WTC11 (cell line): ENCODE data around the gene TNFRSF6B. TPM values are rescaled to one million over a fixed set of nuclear protein-coding genes. Genes with fewer than 3 reads are reported as not detected.
A peak's percentile ranks its signal among the peaks of the same experiment; 100 is the strongest.

Source experiments
- ATAC-seq: fragments of 200-7000 bp; cut with Tn5 transposase; 2 replicates; pipeline ENCODE4 v1.10.0; 2021; ENCODE audit warnings: mild to moderate bottlenecking, moderate library complexity
- CTCF ChIA-PET: fragments of 300-600 bp; sonication (Branson Sonifier 250); formaldehyde crosslinking; loops from one replicate; lab custom pipeline; 2021; ENCODE audit warnings: antibody characterized with exemption; lab: Charles Lee
- POLR2A ChIA-PET: fragments of 350-600 bp; sonication (Branson Sonifier 250); formaldehyde crosslinking; loops from one replicate; lab custom pipeline; 2021; ENCODE audit warnings: antibody characterized with exemption; lab: Charles Lee
- DNase-seq: peaks from one replicate; pipeline ENCODE4 v3.0.0; 2021; ENCODE audit warnings: low spot score
- H3K27ac Mint-ChIP-seq: 2 replicates; pipeline ENCODE4 v1.8.0; 2021; ENCODE audit warnings: mixed read lengths
- H3K27me3 Mint-ChIP-seq: 2 replicates; pipeline ENCODE4 v1.8.0; 2021; ENCODE audit warnings: low read depth, mild to moderate bottlenecking, moderate library complexity, mixed read lengths
- H3K36me3 Mint-ChIP-seq: 2 replicates; pipeline ENCODE4 v1.8.0; 2021; ENCODE audit warnings: mixed read lengths
- H3K4me1 Mint-ChIP-seq: 2 replicates; pipeline ENCODE4 v1.8.0; 2022; ENCODE audit warnings: mixed read lengths
- H3K4me3 Mint-ChIP-seq: 2 replicates; pipeline ENCODE4 v1.8.0; 2021; ENCODE audit warnings: mild to moderate bottlenecking, moderate library complexity, mixed read lengths
- H3K9me3 Mint-ChIP-seq: 2 replicates; pipeline ENCODE4 v1.8.0; 2021; ENCODE audit warnings: mixed read lengths
- ESRRA ChIP-seq: sonication (generic); formaldehyde crosslinking; IDR thresholded peaks from 2 replicates; pipeline ENCODE4 v1.8.1; 2022; ENCODE audit warnings: mild to moderate bottlenecking, missing genetic modification reagents, borderline replicate concordance
- FOXP4 ChIP-seq: sonication (generic); formaldehyde crosslinking; IDR thresholded peaks from 2 replicates; pipeline ENCODE4 v1.8.0; 2022; ENCODE audit warnings: mild to moderate bottlenecking, missing genetic modification reagents
- GABPB1 ChIP-seq: sonication (generic); formaldehyde crosslinking; IDR thresholded peaks from 2 replicates; pipeline ENCODE4 v1.8.1; 2023; ENCODE audit warnings: mild to moderate bottlenecking, missing genetic modification reagents
- MXD4 ChIP-seq: fragments of 250-450 bp; sonication (Bioruptor Pico); IDR thresholded peaks from 2 replicates; pipeline ENCODE4 v1.8.0; 2021; ENCODE audit warnings: mild to moderate bottlenecking, moderate library complexity, borderline replicate concordance
- NR3C1 ChIP-seq: sonication (generic); formaldehyde crosslinking; conservative IDR thresholded peaks from 2 replicates; pipeline ENCODE4 v1.8.1; 2023; ENCODE audit warnings: low read depth, mild to moderate bottlenecking, missing genetic modification reagents
- OVOL2 ChIP-seq: fragments of 250-450 bp; sonication (Bioruptor Pico); IDR thresholded peaks from 2 replicates; pipeline ENCODE4 v1.9.0; 2021; ENCODE audit warnings: mild to moderate bottlenecking, borderline replicate concordance
- RELA ChIP-seq: sonication (generic); formaldehyde crosslinking; IDR thresholded peaks from 2 replicates; pipeline ENCODE4 v1.8.1; 2022; ENCODE audit warnings: missing genetic modification reagents, mild to moderate bottlenecking, borderline replicate concordance
- TEAD1 ChIP-seq: sonication (generic); formaldehyde crosslinking; IDR thresholded peaks from 2 replicates; pipeline ENCODE4 v1.8.0; 2022; ENCODE audit warnings: mild to moderate bottlenecking, missing genetic modification reagents
- USF2 ChIP-seq: sonication (generic); formaldehyde crosslinking; IDR thresholded peaks from 2 replicates; pipeline ENCODE4 v1.8.1; 2023; ENCODE audit warnings: mild to moderate bottlenecking, missing genetic modification reagents, moderate library complexity
- ZNF121 ChIP-seq: sonication (generic); formaldehyde crosslinking; IDR thresholded peaks from 2 replicates; pipeline ENCODE4 v1.8.0; 2023; ENCODE audit warnings: missing genetic modification reagents
- ZNF317 ChIP-seq: sonication (generic); formaldehyde crosslinking; IDR thresholded peaks from 2 replicates; pipeline ENCODE4 v1.8.1; 2023; ENCODE audit warnings: low read depth, mild to moderate bottlenecking, moderate library complexity, missing genetic modification reagents, borderline replicate concordance
- total RNA-seq: library from RNA; stranded (reverse); gene quantifications from 3 replicates; pipeline ENCODE4 v1.2.3, GENCODE V29; 2021
- TF ChIP-seq, protein P1 (sequence below): sonication (generic); formaldehyde crosslinking; IDR thresholded peaks from 2 replicates; pipeline ENCODE4 v1.8.0; 2022; ENCODE audit warnings: mild to moderate bottlenecking, missing genetic modification reagents
- TF ChIP-seq, protein P2 (sequence below): fragments of 250-450 bp; sonication (Bioruptor Pico); IDR thresholded peaks from 2 replicates; pipeline ENCODE4 v2.1.2; 2022; ENCODE audit warnings: mild to moderate bottlenecking, moderate library complexity
- TF ChIP-seq, protein P3 (sequence below): sonication (generic); formaldehyde crosslinking; IDR thresholded peaks from 2 replicates; pipeline ENCODE4 v1.8.0; 2022; ENCODE audit warnings: mild to moderate bottlenecking, missing genetic modification reagents
- TF ChIP-seq, protein P4 (sequence below): fragments of 200-600 bp; IDR thresholded peaks from 2 replicates; pipeline ENCODE4 v1.8.0; 2022; ENCODE audit warnings: antibody characterized with exemption
- TF ChIP-seq, protein P5 (sequence below): sonication (generic); formaldehyde crosslinking; IDR thresholded peaks from 2 replicates; pipeline ENCODE4 v1.8.1; 2022; ENCODE audit warnings: low read depth, missing genetic modification reagents, borderline replicate concordance
- TF ChIP-seq, protein P6 (sequence below): sonication (generic); formaldehyde crosslinking; conservative IDR thresholded peaks from 2 replicates; pipeline ENCODE4 v1.8.1; 2022; ENCODE audit warnings: mild to moderate bottlenecking, missing genetic modification reagents

TNFRSF6B gene
- total RNA-seq, 1 experiment from 2014 or later: not detected

GRCh38 chr20:63702036-63702665 is 5.7 kb downstream of the TNFRSF6B start:
- peaks cover 15% of the 10 kb centered on the region for H3K36me3 Mint-ChIP-seq
- H3K4me1 Mint-ChIP-seq: peaks cover 9% of the 10 kb centered on the region
- DNase-seq: no peak
- ChIA-PET CTCF (interaction anchor here (1.4 kb wide), 1 partner anchor 36 kb away, joined by 3 read pairs; no protein-coding TSS in a partner anchor), POLR2A (no interaction called here)
- ATAC-seq: no peak
- H3K27ac Mint-ChIP-seq: no peak overlapping the region
- no peak overlapping the region for H3K4me3 Mint-ChIP-seq
- TF ChIP-seq NR3C1 (CRISPR knock-in tag) (no peak), ZNF121 (CRISPR knock-in tag) (peak; percentile 21; the same call in 1 of the 2 replicates), RELA (CRISPR knock-in tag) (no peak)
- TF ChIP-seq, protein P1, sequence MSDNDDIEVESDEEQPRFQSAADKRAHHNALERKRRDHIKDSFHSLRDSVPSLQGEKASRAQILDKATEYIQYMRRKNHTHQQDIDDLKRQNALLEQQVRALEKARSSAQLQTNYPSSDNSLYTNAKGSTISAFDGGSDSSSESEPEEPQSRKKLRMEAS (CRISPR knock-in tag): no peak
- TF ChIP-seq, protein P2, sequence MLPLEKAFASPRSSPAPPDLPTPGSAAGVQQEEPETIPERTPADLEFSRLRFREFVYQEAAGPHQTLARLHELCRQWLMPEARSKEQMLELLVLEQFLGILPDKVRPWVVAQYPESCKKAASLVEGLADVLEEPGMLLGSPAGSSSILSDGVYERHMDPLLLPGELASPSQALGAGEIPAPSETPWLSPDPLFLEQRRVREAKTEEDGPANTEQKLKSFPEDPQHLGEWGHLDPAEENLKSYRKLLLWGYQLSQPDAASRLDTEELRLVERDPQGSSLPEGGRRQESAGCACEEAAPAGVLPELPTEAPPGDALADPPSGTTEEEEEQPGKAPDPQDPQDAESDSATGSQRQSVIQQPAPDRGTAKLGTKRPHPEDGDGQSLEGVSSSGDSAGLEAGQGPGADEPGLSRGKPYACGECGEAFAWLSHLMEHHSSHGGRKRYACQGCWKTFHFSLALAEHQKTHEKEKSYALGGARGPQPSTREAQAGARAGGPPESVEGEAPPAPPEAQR: no peak
- TF ChIP-seq, protein P3, sequence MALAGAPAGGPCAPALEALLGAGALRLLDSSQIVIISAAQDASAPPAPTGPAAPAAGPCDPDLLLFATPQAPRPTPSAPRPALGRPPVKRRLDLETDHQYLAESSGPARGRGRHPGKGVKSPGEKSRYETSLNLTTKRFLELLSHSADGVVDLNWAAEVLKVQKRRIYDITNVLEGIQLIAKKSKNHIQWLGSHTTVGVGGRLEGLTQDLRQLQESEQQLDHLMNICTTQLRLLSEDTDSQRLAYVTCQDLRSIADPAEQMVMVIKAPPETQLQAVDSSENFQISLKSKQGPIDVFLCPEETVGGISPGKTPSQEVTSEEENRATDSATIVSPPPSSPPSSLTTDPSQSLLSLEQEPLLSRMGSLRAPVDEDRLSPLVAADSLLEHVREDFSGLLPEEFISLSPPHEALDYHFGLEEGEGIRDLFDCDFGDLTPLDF: no peak
- H3K9me3 Mint-ChIP-seq: no peaks in the 10 kb centered on the region
- no peaks in the 10 kb centered on the region for H3K27me3 Mint-ChIP-seq

GRCh38 chr20:63702751-63703470 is 6.5 kb downstream of the TNFRSF6B start:
- ChIA-PET CTCF (interaction anchor here (1.4 to 2.0 kb wide), 2 partner anchors 36 to 73 kb away, joined by 3 to 5 read pairs; no protein-coding TSS in a partner anchor), POLR2A (no interaction called here)
- Mint-ChIP-seq H3K27me3 (no peaks in the 10 kb centered on the region), H3K4me1 (peaks cover 5% of the 10 kb centered on the region), H3K9me3 (no peaks in the 10 kb centered on the region), H3K27ac (no peak overlapping the region; the same call in 1 of the 2 replicates), H3K4me3 (no peak overlapping the region), H3K36me3 (peaks cover 15% of the 10 kb centered on the region)
- TF ChIP-seq ESRRA (CRISPR knock-in tag) (no peak), FOXP4 (CRISPR knock-in tag) (no peak), OVOL2 (CRISPR knock-in tag) (no peak), ZNF317 (CRISPR knock-in tag) (no peak)
- TF ChIP-seq, protein P4, sequence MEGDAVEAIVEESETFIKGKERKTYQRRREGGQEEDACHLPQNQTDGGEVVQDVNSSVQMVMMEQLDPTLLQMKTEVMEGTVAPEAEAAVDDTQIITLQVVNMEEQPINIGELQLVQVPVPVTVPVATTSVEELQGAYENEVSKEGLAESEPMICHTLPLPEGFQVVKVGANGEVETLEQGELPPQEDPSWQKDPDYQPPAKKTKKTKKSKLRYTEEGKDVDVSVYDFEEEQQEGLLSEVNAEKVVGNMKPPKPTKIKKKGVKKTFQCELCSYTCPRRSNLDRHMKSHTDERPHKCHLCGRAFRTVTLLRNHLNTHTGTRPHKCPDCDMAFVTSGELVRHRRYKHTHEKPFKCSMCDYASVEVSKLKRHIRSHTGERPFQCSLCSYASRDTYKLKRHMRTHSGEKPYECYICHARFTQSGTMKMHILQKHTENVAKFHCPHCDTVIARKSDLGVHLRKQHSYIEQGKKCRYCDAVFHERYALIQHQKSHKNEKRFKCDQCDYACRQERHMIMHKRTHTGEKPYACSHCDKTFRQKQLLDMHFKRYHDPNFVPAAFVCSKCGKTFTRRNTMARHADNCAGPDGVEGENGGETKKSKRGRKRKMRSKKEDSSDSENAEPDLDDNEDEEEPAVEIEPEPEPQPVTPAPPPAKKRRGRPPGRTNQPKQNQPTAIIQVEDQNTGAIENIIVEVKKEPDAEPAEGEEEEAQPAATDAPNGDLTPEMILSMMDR: no peak
- no peak for DNase-seq
- no peak for ATAC-seq

GRCh38 chr20:63703471-63703975 is 7.1 kb downstream of the TNFRSF6B start:
- ATAC-seq (no peak), DNase-seq (no peak)
- H3K36me3 Mint-ChIP-seq: peaks cover 17% of the 10 kb centered on the region
- no peak overlapping the region for H3K4me3 Mint-ChIP-seq
- ChIA-PET POLR2A (no interaction called here), CTCF (interaction anchor here (1.4 to 2.0 kb wide), 2 partner anchors 35 to 72 kb away, joined by 3 to 5 read pairs; no protein-coding TSS in a partner anchor)
- H3K9me3 Mint-ChIP-seq: no peaks in the 10 kb centered on the region
- peaks cover 6% of the 10 kb centered on the region for H3K4me1 Mint-ChIP-seq
- H3K27ac Mint-ChIP-seq: no peak overlapping the region
- H3K27me3 Mint-ChIP-seq: no peaks in the 10 kb centered on the region
- TF ChIP-seq TEAD1 (CRISPR knock-in tag) (no peak), GABPB1 (CRISPR knock-in tag) (no peak), MXD4 (CRISPR knock-in tag) (no peak), ZNF317 (CRISPR knock-in tag) (no peak), USF2 (CRISPR knock-in tag) (no peak)
- TF ChIP-seq, protein P5, sequence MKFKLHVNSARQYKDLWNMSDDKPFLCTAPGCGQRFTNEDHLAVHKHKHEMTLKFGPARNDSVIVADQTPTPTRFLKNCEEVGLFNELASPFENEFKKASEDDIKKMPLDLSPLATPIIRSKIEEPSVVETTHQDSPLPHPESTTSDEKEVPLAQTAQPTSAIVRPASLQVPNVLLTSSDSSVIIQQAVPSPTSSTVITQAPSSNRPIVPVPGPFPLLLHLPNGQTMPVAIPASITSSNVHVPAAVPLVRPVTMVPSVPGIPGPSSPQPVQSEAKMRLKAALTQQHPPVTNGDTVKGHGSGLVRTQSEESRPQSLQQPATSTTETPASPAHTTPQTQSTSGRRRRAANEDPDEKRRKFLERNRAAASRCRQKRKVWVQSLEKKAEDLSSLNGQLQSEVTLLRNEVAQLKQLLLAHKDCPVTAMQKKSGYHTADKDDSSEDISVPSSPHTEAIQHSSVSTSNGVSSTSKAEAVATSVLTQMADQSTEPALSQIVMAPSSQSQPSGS: no peak
- TF ChIP-seq, protein P6, sequence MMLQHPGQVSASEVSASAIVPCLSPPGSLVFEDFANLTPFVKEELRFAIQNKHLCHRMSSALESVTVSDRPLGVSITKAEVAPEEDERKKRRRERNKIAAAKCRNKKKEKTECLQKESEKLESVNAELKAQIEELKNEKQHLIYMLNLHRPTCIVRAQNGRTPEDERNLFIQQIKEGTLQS (CRISPR knock-in tag): no peak
- TF ChIP-seq, protein P2: no peak
